Liver (tissue), 9 donors: Measurements from ENCODE around the gene ABHD2. TPM values are rescaled to one million over a fixed set of nuclear protein-coding genes. Genes with fewer than 3 reads are reported as not detected.
A peak's percentile ranks its signal among the peaks of the same experiment; 100 is the strongest.

Source experiments
- DNase-seq: peaks from one replicate; pipeline ENCODE4 v3.0.0-alpha.2; 2017; ENCODE audit warnings: low spot score
- H3K27ac ChIP-seq, 2 donors: one replicate each; pipeline ENCODE4 v1.7.0; 2013; ENCODE audit warnings: inconsistent platforms in 2 of 2, low read length in 2 of 2, control low read depth in 1 of 2, low read depth in 1 of 2, mild to moderate bottlenecking in 1 of 2
- H3K27me3 ChIP-seq, 4 donors: one replicate each; pipeline versions ENCODE4 v1.6.1 to v1.7.0; 2013; ENCODE audit warnings: low read length in 3 of 4, inconsistent platforms in 1 of 4, mild to moderate bottlenecking in 1 of 4, moderate library complexity in 1 of 4; ENCODE audit not compliant: control insufficient read depth in 4 of 4, insufficient read depth in 4 of 4
- H3K36me3 ChIP-seq, 4 donors: one replicate each; pipeline versions ENCODE4 v1.6.1 to v1.7.0; 2013; ENCODE audit warnings: low read length in 3 of 4, mild to moderate bottlenecking in 3 of 4, low read depth in 1 of 4, moderate library complexity in 1 of 4; ENCODE audit not compliant: control insufficient read depth in 4 of 4, insufficient read depth in 3 of 4
- H3K4me1 ChIP-seq, 4 donors: one replicate each; pipeline versions ENCODE4 v1.6.1 to v1.7.0; 2013; ENCODE audit warnings: low read length in 3 of 4, mild to moderate bottlenecking in 3 of 4, moderate library complexity in 1 of 4; ENCODE audit not compliant: control insufficient read depth in 4 of 4, insufficient read depth in 4 of 4
- H3K4me3 ChIP-seq, 3 donors: one replicate each; pipeline versions ENCODE4 v1.6.1 to v1.7.0; 2013; ENCODE audit warnings: low read length in 3 of 3, control low read depth in 1 of 3, low read depth in 1 of 3, mild to moderate bottlenecking in 1 of 3
- H3K9ac ChIP-seq, 2 donors: one replicate each; pipeline ENCODE4 v1.7.0; 2013; ENCODE audit warnings: low read length in 2 of 2, mild to moderate bottlenecking in 2 of 2, moderate library complexity in 2 of 2, control low read depth in 1 of 2, low read depth in 1 of 2
- H3K9me3 ChIP-seq, 4 donors: one replicate each; pipeline versions ENCODE4 v1.6.1 to v1.7.0; 2013; ENCODE audit warnings: low read length in 3 of 4; ENCODE audit not compliant: control insufficient read depth in 4 of 4
- ATF3 ChIP-seq: IDR thresholded peaks from 2 replicates; pipeline ENCODE4 v1.6.1; 2016; ENCODE audit warnings: antibody characterized with exemption
- CTCF ChIP-seq: fragments of 150-350 bp; IDR thresholded peaks from 2 replicates; pipeline ENCODE4 v1.5.1; 2017; ENCODE audit warnings: improper control_type of control experiment, low read depth, low read length; ENCODE audit not compliant: missing input control
- EGR1 ChIP-seq, 2 donors: IDR thresholded peaks; 2 replicates each; pipeline ENCODE4 v1.6.1; 2016 to 2018; ENCODE audit warnings: antibody characterized with exemption in 2 of 2, low read depth in 2 of 2
- FOXA1 ChIP-seq: IDR thresholded peaks from 2 replicates; pipeline ENCODE4 v1.6.1; 2016; ENCODE audit warnings: antibody characterized with exemption
- FOXA2 ChIP-seq: IDR thresholded peaks from 2 replicates; pipeline ENCODE4 v1.6.1; 2016; ENCODE audit warnings: antibody characterized with exemption
- GABPA ChIP-seq, 2 donors: IDR thresholded peaks in 1 of 2; conservative IDR thresholded peaks in 1 of 2; 2 replicates each; pipeline ENCODE4 v1.6.1; 2016; ENCODE audit warnings: antibody characterized with exemption in 2 of 2, mild to moderate bottlenecking in 1 of 2, moderate library complexity in 1 of 2
- HNF4A ChIP-seq, 2 donors: conservative IDR thresholded peaks; 2 replicates each; pipeline ENCODE4 v1.6.1; 2016; ENCODE audit warnings: antibody characterized with exemption in 2 of 2, mild to moderate bottlenecking in 2 of 2
- HNF4G ChIP-seq: IDR thresholded peaks from 2 replicates; pipeline ENCODE4 v1.6.1; 2016; ENCODE audit warnings: antibody characterized with exemption
- JUND ChIP-seq, 2 donors: IDR thresholded peaks; 2 replicates each; pipeline ENCODE4 v1.6.1; 2016; ENCODE audit warnings: antibody characterized with exemption in 2 of 2
- MAX ChIP-seq: IDR thresholded peaks from 2 replicates; pipeline ENCODE4 v1.6.1; 2016; ENCODE audit warnings: antibody characterized with exemption
- NR2F2 ChIP-seq: IDR thresholded peaks from 2 replicates; pipeline ENCODE4 v1.6.1; 2016; ENCODE audit warnings: antibody characterized with exemption
- RAD21 ChIP-seq, 2 donors: IDR thresholded peaks; 2 replicates each; pipeline ENCODE4 v1.6.1; 2016; ENCODE audit warnings: antibody characterized with exemption in 2 of 2, mild to moderate bottlenecking in 2 of 2
- RXRA ChIP-seq, 2 donors: IDR thresholded peaks; 2 replicates each; pipeline ENCODE4 v1.6.1; 2017 to 2018; ENCODE audit warnings: antibody characterized with exemption in 2 of 2, mild to moderate bottlenecking in 1 of 2
- SP1 ChIP-seq: IDR thresholded peaks from 2 replicates; pipeline ENCODE4 v1.6.1; 2018; ENCODE audit warnings: antibody characterized with exemption, mild to moderate bottlenecking
- TAF1 ChIP-seq: conservative IDR thresholded peaks from 2 replicates; pipeline ENCODE4 v1.6.1; 2016; ENCODE audit warnings: antibody characterized with exemption, mild to moderate bottlenecking
- YY1 ChIP-seq: IDR thresholded peaks from 2 replicates; pipeline ENCODE4 v1.6.1; 2016; ENCODE audit warnings: antibody characterized with exemption, mild to moderate bottlenecking
- ZBTB33 ChIP-seq: IDR thresholded peaks from 2 replicates; pipeline ENCODE4 v1.6.1; 2016; ENCODE audit warnings: antibody characterized with exemption
- WGBS: extraction: QIAGEN DNeasy Blood & Tissue Kit; methylation state at CpG from one replicate; pipeline ENCODE4 v1.1.7; 2013; 5-methylcytosine and 5-hydroxymethylcytosine counted together
- polyA plus RNA-seq, 2 donors: library from polyadenylated mRNA; stranded (reverse) in 1 of 2; unstranded in 1 of 2; fragments of 200-250 nt in 1 of 2; fragments of >200 nt in 1 of 2; fragmentation: Nextera tagmentation in 1 of 2; extraction: Ambion mirVana in 1 of 2; gene quantifications; one replicate each; pipeline versions ENCODE4 v1.2.1 to v1.2.3, GENCODE V29; 2013 to 2015
- total RNA-seq, 2 donors: library from RNA; depleted of rRNA; stranded (reverse); fragments of >200 nt; gene quantifications; one replicate each; pipeline ENCODE4 v1.2.3, GENCODE V29; 2014
- donor health status: healthy.
- donor health status: healthy.
- donor health status: healthy.
- donor health status: healthy.
- donor health status: healthy.

ABHD2 gene
- total and polyA plus RNA-seq, 4 donors: 34.6 to 663 (median 65.1) TPM

GRCh38 chr15:89131731-89132130, 43.5 kb downstream of the ABHD2 start:
- Histone ChIP-seq H3K4me3 (no peak overlapping the region), H3K27ac (peak overlapping the region; percentile 79 to 96), H3K9ac (no peak overlapping the region), H3K36me3 (peaks cover 0 to 15% (median 3%) of the 10 kb centered on the region in 4 donors), H3K4me1 (peaks cover 14 to 81% (median 49%) of the 10 kb centered on the region in 4 donors), H3K27me3 (no peaks in the 10 kb centered on the region), H3K9me3 (no peaks in the 10 kb centered on the region)
- no peak for TF ChIP-seq JUND (IDR thresholded peaks at IDR 0.05)
- TF ChIP-seq YY1: no peak
- TF ChIP-seq SP1: no peak
- no peak for TF ChIP-seq GABPA (IDR thresholded peaks at IDR 0.05 in 1 of 2, conservative IDR thresholded peaks at IDR 0.05 in 1 of 2)
- no peak for TF ChIP-seq HNF4G
- no peak for TF ChIP-seq RAD21 (IDR thresholded peaks at IDR 0.05)
- no peak for TF ChIP-seq FOXA1
- TF ChIP-seq ATF3: no peak
- TF ChIP-seq HNF4A (conservative IDR thresholded peaks at IDR 0.05): no peak
- TF ChIP-seq CTCF: no peak
- TF ChIP-seq ZBTB33: no peak
- WGBS: 79% methylated on average over 3 of the region's 3 CpGs
- DNase-seq: no peak

- peak overlapping the region; percentile 79 to 96 for H3K27ac ChIP-seq
- no peak for DNase-seq
- peaks cover 14 to 82% (median 52%) of the 10 kb centered on the region in 4 donors for H3K4me1 ChIP-seq
- peak overlapping the region in 1 of 2 donors; percentile 45 for H3K9ac ChIP-seq
- peaks cover 0 to 9% (median 4%) of the 10 kb centered on the region in 4 donors for H3K36me3 ChIP-seq
- H3K4me3 ChIP-seq: no peak overlapping the region
- H3K27me3 ChIP-seq: no peaks in the 10 kb centered on the region
- WGBS: 25% methylated on average over 9 of the region's 9 CpGs
- H3K9me3 ChIP-seq: no peaks in the 10 kb centered on the region
- no peak for TF ChIP-seq ZBTB33
- TF ChIP-seq CTCF: no peak
- no peak for TF ChIP-seq FOXA1
- TF ChIP-seq EGR1 (IDR thresholded peaks at IDR 0.05; ENCODE audit: low read depth in 2 of 2): peak in 1 of 2 donors; percentile 42
- TF ChIP-seq YY1: peak; percentile 51
- no peak for TF ChIP-seq FOXA2
- no peak for TF ChIP-seq ATF3
- no peak for TF ChIP-seq MAX
- peak; percentile 55 to 69 for TF ChIP-seq HNF4A (conservative IDR thresholded peaks at IDR 0.05)
- TF ChIP-seq SP1: peak; percentile 80
- no peak for TF ChIP-seq GABPA (IDR thresholded peaks at IDR 0.05 in 1 of 2, conservative IDR thresholded peaks at IDR 0.05 in 1 of 2)
- TF ChIP-seq JUND (IDR thresholded peaks at IDR 0.05): peak in 1 of 2 donors; percentile 74
- peak; percentile 54 to 86 for TF ChIP-seq RXRA (IDR thresholded peaks at IDR 0.05)
- peak; percentile 14 for TF ChIP-seq TAF1
- TF ChIP-seq RAD21 (IDR thresholded peaks at IDR 0.05): no peak
- TF ChIP-seq NR2F2: peak; percentile 87
These were observed 44.6 kb downstream of the ABHD2 start for GRCh38 chr15:89132611-89133507.
